Measurements from ENCODE around the gene PLPPR5. TPM values are rescaled to one million over a fixed set of nuclear protein-coding genes. Genes with fewer than 3 reads are reported as not detected.

The PLPPR5 gene
- total RNA-seq, 4 donors from 2014 or later = not detected

- ATAC-seq = no peak
- no peaks in the 10 kb centered on the region for H3K9me3 ChIP-seq
- in situ Hi-C loops (cut with MboI; ENCODE audit: low sequenced_read_pairs in 4 of 4) = no loop called here
These were observed 57.6 kb downstream of the PLPPR5 start for GRCh38 chr1:98947071-98947470.

GRCh38 chr1:98940722-98941079 lies 64.0 kb downstream of the PLPPR5 start:
- no peak for TF ChIP-seq POLR2A (IDR thresholded peaks at IDR 0.05)
- TF ChIP-seq CTCF (IDR thresholded peaks at IDR 0.05 in 4 of 5, conservative IDR thresholded peaks at IDR 0.05 in 1 of 5) = no peak
- no peak overlapping the region for H3K4me3 ChIP-seq
- H3K4me1 ChIP-seq = no peaks in the 10 kb centered on the region
- no peaks in the 10 kb centered on the region for H3K27me3 ChIP-seq
- ATAC-seq (no peak), DNase-seq (no peak)
- no peak overlapping the region for H3K27ac ChIP-seq
- no peaks in the 10 kb centered on the region for H3K36me3 ChIP-seq
- H3K9me3 ChIP-seq = no peaks in the 10 kb centered on the region
- intact Hi-C loops (cut with DNase I; ENCODE audit: low total_unique reads) = no loop called here
- in situ Hi-C loops (cut with MboI; ENCODE audit: low sequenced_read_pairs in 4 of 4) = no loop called here

More at GRCh38 chr1:98947071-98947470, 57.6 kb downstream of the PLPPR5 start:
- Histone ChIP-seq H3K27ac (no peak overlapping the region), H3K4me3 (no peak overlapping the region), H3K36me3 (no peaks in the 10 kb centered on the region), H3K4me1 (no peaks in the 10 kb centered on the region), H3K27me3 (no peaks in the 10 kb centered on the region)
- TF ChIP-seq POLR2A (IDR thresholded peaks at IDR 0.05) = no peak
- no peak for TF ChIP-seq CTCF (IDR thresholded peaks at IDR 0.05 in 4 of 5, conservative IDR thresholded peaks at IDR 0.05 in 1 of 5)
- DNase-seq = no peak
- intact Hi-C loops (cut with DNase I; ENCODE audit: low total_unique reads) = no loop called here

GRCh38 chr1:98940069-98940721 lies 64.5 kb downstream of the PLPPR5 start:
- TF ChIP-seq CTCF (IDR thresholded peaks at IDR 0.05 in 4 of 5, conservative IDR thresholded peaks at IDR 0.05 in 1 of 5) (no peak), POLR2A (IDR thresholded peaks at IDR 0.05) (no peak)
- ATAC-seq (no peak), DNase-seq (no peak)
- Histone ChIP-seq H3K4me3 (no peak overlapping the region), H3K27ac (no peak overlapping the region), H3K9me3 (no peaks in the 10 kb centered on the region), H3K27me3 (no peaks in the 10 kb centered on the region), H3K4me1 (no peaks in the 10 kb centered on the region), H3K36me3 (no peaks in the 10 kb centered on the region)
- in situ Hi-C loops (cut with MboI; ENCODE audit: low sequenced_read_pairs in 4 of 4) (no loop called here), intact Hi-C loops (cut with DNase I; ENCODE audit: low total_unique reads) (no loop called here)

GRCh38 chr1:98939471-98939870 lies 65.2 kb downstream of the PLPPR5 start:
- H3K27ac ChIP-seq = no peak overlapping the region
- no peak for ATAC-seq
- no peaks in the 10 kb centered on the region for H3K4me1 ChIP-seq
- no peak overlapping the region for H3K4me3 ChIP-seq
- TF ChIP-seq POLR2A (IDR thresholded peaks at IDR 0.05) (no peak), CTCF (IDR thresholded peaks at IDR 0.05 in 4 of 5, conservative IDR thresholded peaks at IDR 0.05 in 1 of 5) (no peak)
- in situ Hi-C loops (cut with MboI; ENCODE audit: low sequenced_read_pairs in 4 of 4) (no loop called here), intact Hi-C loops (cut with DNase I; ENCODE audit: low total_unique reads) (no loop called here)
- H3K9me3 ChIP-seq = no peaks in the 10 kb centered on the region
- H3K36me3 ChIP-seq = no peaks in the 10 kb centered on the region
- no peaks in the 10 kb centered on the region for H3K27me3 ChIP-seq
- DNase-seq = no peak

GRCh38 chr1:98937347-98937746 lies 67.3 kb downstream of the PLPPR5 start:
- Histone ChIP-seq H3K9me3 (no peaks in the 10 kb centered on the region), H3K4me1 (no peaks in the 10 kb centered on the region), H3K36me3 (no peaks in the 10 kb centered on the region), H3K4me3 (no peak overlapping the region), H3K27ac (no peak overlapping the region), H3K27me3 (no peaks in the 10 kb centered on the region)
- intact Hi-C loops (cut with DNase I; ENCODE audit: low total_unique reads) (no loop called here), in situ Hi-C loops (cut with MboI; ENCODE audit: low sequenced_read_pairs in 4 of 4) (no loop called here)
- TF ChIP-seq POLR2A (IDR thresholded peaks at IDR 0.05) (no peak), CTCF (IDR thresholded peaks at IDR 0.05 in 4 of 5, conservative IDR thresholded peaks at IDR 0.05 in 1 of 5) (no peak)
- no peak for DNase-seq
- no peak for ATAC-seq
